ENCODE results near the gene LIME1. TPM values are rescaled to one million over a fixed set of nuclear protein-coding genes. Genes with fewer than 3 reads are reported as not detected.
A peak's percentile ranks its signal among the peaks of the same experiment; 100 is the strongest.

Gene LIME1
- total RNA-seq, 2 donors from 2014 or later = 9.8 to 24.8 TPM

- Mint-ChIP-seq H3K4me3 (no peak overlapping the region), H3K9me3 (no peaks in the 10 kb centered on the region), H3K4me1 (no peaks in the 10 kb centered on the region), H3K27ac (no peak overlapping the region), H3K27me3 (no peaks in the 10 kb centered on the region), H3K36me3 (ENCODE audit: low read depth) (no peaks in the 10 kb centered on the region)
- ATAC-seq (replicated peaks) = no peak
These were observed 8.3 kb downstream of the LIME1 start for GRCh38 chr20:63744574-63745423.

GRCh38 chr20:63745424-63745805 is 9.0 kb downstream of the LIME1 start:
- no peak overlapping the region for H3K4me3 Mint-ChIP-seq
- no peaks in the 10 kb centered on the region for H3K36me3 Mint-ChIP-seq (ENCODE audit: low read depth)
- no peak for ATAC-seq (replicated peaks)
- no peaks in the 10 kb centered on the region for H3K27me3 Mint-ChIP-seq
- H3K9me3 Mint-ChIP-seq = no peaks in the 10 kb centered on the region
- H3K27ac Mint-ChIP-seq = no peak overlapping the region
- H3K4me1 Mint-ChIP-seq = no peaks in the 10 kb centered on the region

- Mint-ChIP-seq H3K4me1 (no peaks in the 10 kb centered on the region), H3K27ac (no peak overlapping the region), H3K27me3 (no peaks in the 10 kb centered on the region), H3K4me3 (no peak overlapping the region), H3K9me3 (no peaks in the 10 kb centered on the region), H3K36me3 (ENCODE audit: low read depth) (no peaks in the 10 kb centered on the region)
- ATAC-seq (replicated peaks) = no peak
These were observed 9.7 kb downstream of the LIME1 start for GRCh38 chr20:63745961-63746731.

GRCh38 chr20:63746751-63747315 is 10.4 kb downstream of the LIME1 start:
- Mint-ChIP-seq H3K4me1 (no peaks in the 10 kb centered on the region), H3K9me3 (no peaks in the 10 kb centered on the region), H3K27ac (no peak overlapping the region), H3K27me3 (no peaks in the 10 kb centered on the region), H3K4me3 (no peak overlapping the region), H3K36me3 (ENCODE audit: low read depth) (no peaks in the 10 kb centered on the region)
- no peak for ATAC-seq (replicated peaks)

- no peak for ATAC-seq (replicated peaks)
- no peaks in the 10 kb centered on the region for H3K36me3 Mint-ChIP-seq (ENCODE audit: low read depth)
- no peak overlapping the region for H3K4me3 Mint-ChIP-seq
- H3K9me3 Mint-ChIP-seq = no peaks in the 10 kb centered on the region
- no peaks in the 10 kb centered on the region for H3K4me1 Mint-ChIP-seq
- H3K27ac Mint-ChIP-seq = no peak overlapping the region
- no peaks in the 10 kb centered on the region for H3K27me3 Mint-ChIP-seq
These were observed 11.2 kb downstream of the LIME1 start for GRCh38 chr20:63747622-63748069.

- Mint-ChIP-seq H3K9me3 (no peaks in the 10 kb centered on the region), H3K27me3 (no peaks in the 10 kb centered on the region), H3K4me1 (no peaks in the 10 kb centered on the region), H3K27ac (peak overlapping the region; percentile 63), H3K4me3 (no peak overlapping the region), H3K36me3 (ENCODE audit: low read depth) (no peaks in the 10 kb centered on the region)
- no peak for ATAC-seq (replicated peaks)
These were observed 11.8 kb downstream of the LIME1 start for GRCh38 chr20:63748070-63748933.

- Mint-ChIP-seq H3K27me3 (no peaks in the 10 kb centered on the region), H3K9me3 (no peaks in the 10 kb centered on the region), H3K4me3 (no peak overlapping the region), H3K4me1 (no peaks in the 10 kb centered on the region), H3K27ac (peak overlapping the region; percentile 63), H3K36me3 (ENCODE audit: low read depth) (no peaks in the 10 kb centered on the region)
- ATAC-seq (replicated peaks) = no peak
These were observed 12.4 kb downstream of the LIME1 start for GRCh38 chr20:63748934-63749270.

- Mint-ChIP-seq H3K4me1 (no peaks in the 10 kb centered on the region), H3K36me3 (ENCODE audit: low read depth) (no peaks in the 10 kb centered on the region), H3K4me3 (no peak overlapping the region), H3K27me3 (no peaks in the 10 kb centered on the region), H3K9me3 (no peaks in the 10 kb centered on the region), H3K27ac (peak overlapping the region; percentile 63)
- ATAC-seq (replicated peaks) = no peak
These were observed 13.4 kb downstream of the LIME1 start for GRCh38 chr20:63749597-63750508.

GRCh38 chr20:63750807-63751470 is 14.5 kb downstream of the LIME1 start:
- Mint-ChIP-seq H3K27me3 (no peaks in the 10 kb centered on the region), H3K9me3 (no peaks in the 10 kb centered on the region), H3K4me3 (peak overlapping the region; percentile 75), H3K4me1 (no peaks in the 10 kb centered on the region), H3K27ac (peak overlapping the region; percentile 82), H3K36me3 (ENCODE audit: low read depth) (no peaks in the 10 kb centered on the region)
- peak; percentile 88 for ATAC-seq (replicated peaks)

- no peaks in the 10 kb centered on the region for H3K27me3 Mint-ChIP-seq
- peak overlapping the region; percentile 82 for H3K27ac Mint-ChIP-seq
- peak; percentile 20 for ATAC-seq (replicated peaks)
- H3K4me3 Mint-ChIP-seq = peak overlapping the region; percentile 75
- no peaks in the 10 kb centered on the region for H3K4me1 Mint-ChIP-seq
- H3K9me3 Mint-ChIP-seq = no peaks in the 10 kb centered on the region
- no peaks in the 10 kb centered on the region for H3K36me3 Mint-ChIP-seq (ENCODE audit: low read depth)
These were observed 15.2 kb downstream of the LIME1 start for GRCh38 chr20:63751471-63752271.

GRCh38 chr20:63752411-63753101 is 16.1 kb downstream of the LIME1 start:
- H3K27ac Mint-ChIP-seq = no peak overlapping the region
- no peak for ATAC-seq (replicated peaks)
- H3K4me1 Mint-ChIP-seq = peaks cover 3% of the 10 kb centered on the region
- H3K27me3 Mint-ChIP-seq = no peaks in the 10 kb centered on the region
- no peaks in the 10 kb centered on the region for H3K36me3 Mint-ChIP-seq (ENCODE audit: low read depth)
- H3K9me3 Mint-ChIP-seq = no peaks in the 10 kb centered on the region
- no peak overlapping the region for H3K4me3 Mint-ChIP-seq

GRCh38 chr20:63753381-63753780 is 16.9 kb downstream of the LIME1 start:
- Mint-ChIP-seq H3K36me3 (ENCODE audit: low read depth) (no peaks in the 10 kb centered on the region), H3K27me3 (no peaks in the 10 kb centered on the region), H3K27ac (no peak overlapping the region), H3K9me3 (no peaks in the 10 kb centered on the region), H3K4me1 (peaks cover 4% of the 10 kb centered on the region), H3K4me3 (no peak overlapping the region)
- ATAC-seq (replicated peaks) = no peak
